ENCODE data around the gene NSMCE4A. TPM values are rescaled to one million over a fixed set of nuclear protein-coding genes. Genes with fewer than 3 reads are reported as not detected.

The NSMCE4A gene
- total and polyA plus RNA-seq, 2 of the 4 experiments (the other 2 are of a cell fraction) = 13.4 to 33.2 TPM

GRCh38 chr10:122022276-122022675 lies 47.3 kb upstream of the NSMCE4A start:
- WGBS, 2 experiments (ENCODE audit: extremely low coverage in 2 of 2, insufficient read length in 1 of 2) = no CpG with 5 or more reads among the region's 4 CpGs
- no peak overlapping the region for H2BK120ac ChIP-seq (ENCODE audit: low read depth, low read length)
- H3K9me1 ChIP-seq (ENCODE audit: insufficient read depth, low read length) = no peaks in the 10 kb centered on the region
- H4K20me1 ChIP-seq (ENCODE audit: insufficient read depth, low read length) = no peaks in the 10 kb centered on the region
- intact Hi-C loops (cut with micrococcal nuclease) (no loop called here), in situ Hi-C loops (cut with MboI; ENCODE audit: low sequenced_read_pairs) (no loop called here), dilution Hi-C loops (cut with HindIII; ENCODE audit: low sequenced_read_pairs, unreplicated experiment) (no loop called here)
- H3K27ac ChIP-seq (ENCODE audit: insufficient read depth, low read length) = no peak overlapping the region
- H3K4me2 ChIP-seq (ENCODE audit: low read depth, low read length) = no peak overlapping the region
- H3K4me3 ChIP-seq (ENCODE audit: insufficient read depth, low read depth, low read length) = no peak overlapping the region
- no peak overlapping the region for H2BK5ac ChIP-seq (ENCODE audit: low read depth, low read length, poor library complexity, severe bottlenecking)
- no peak overlapping the region for H3K56ac ChIP-seq (ENCODE audit: extremely low read depth, insufficient read depth, low read length)
- H2BK15ac ChIP-seq (ENCODE audit: low read depth, low read length) = no peak overlapping the region
- DNase-seq (no peak), ATAC-seq (ENCODE audit: low read depth) (no peak)
- H3K4ac ChIP-seq (ENCODE audit: low read depth, low read length) = no peak overlapping the region
- H2AK9ac ChIP-seq (replicated peaks; ENCODE audit: low read depth, low read length, poor library complexity) = no peak overlapping the region
- no peaks in the 10 kb centered on the region for H3K79me1 ChIP-seq (ENCODE audit: low read depth in 1 of 2, low read length in 2 of 2)
- H4K5ac ChIP-seq (ENCODE audit: low read depth, low read length) = no peak overlapping the region
- no peak overlapping the region for H3K23ac ChIP-seq (ENCODE audit: low read depth, low read length)
- TF ChIP-seq NFE2L2 (IDR thresholded peaks at IDR 0.05; ENCODE audit: low read depth, low read length) (no peak), ELK1 (IDR thresholded peaks at IDR 0.05; ENCODE audit: borderline replicate concordance, low read depth, low read length) (no peak), SMC3 (IDR thresholded peaks at IDR 0.05; ENCODE audit: low read depth, low read length) (no peak), MXI1 (IDR thresholded peaks at IDR 0.05; ENCODE audit: borderline replicate concordance, low read depth, low read length) (no peak), MAFK (IDR thresholded peaks at IDR 0.05; ENCODE audit: low read depth, low read length) (no peak), POLR2A (IDR thresholded peaks at IDR 0.05; ENCODE audit: low read depth, low read length) (no peak), RAD21 (IDR thresholded peaks at IDR 0.05; ENCODE audit: low read length) (no peak), RFX5 (IDR thresholded peaks at IDR 0.05; ENCODE audit: low read depth, low read length) (no peak), FOS (IDR thresholded peaks at IDR 0.05; ENCODE audit: low read depth, low read length) (no peak), CEBPB (IDR thresholded peaks at IDR 0.05; ENCODE audit: low read depth, low read length) (no peak), RCOR1 (IDR thresholded peaks at IDR 0.05; ENCODE audit: insufficient replicate concordance, low read length) (no peak), CHD1 (IDR thresholded peaks at IDR 0.05; ENCODE audit: low read depth, low read length) (no peak), MAZ (IDR thresholded peaks at IDR 0.05; ENCODE audit: borderline replicate concordance, low read depth, low read length) (no peak), BHLHE40 (IDR thresholded peaks at IDR 0.05; ENCODE audit: low read depth, low read length) (no peak), CTCF (conservative IDR thresholded peaks at IDR 0.05; ENCODE audit: low read depth, low read length) (no peak)
- H3K18ac ChIP-seq (ENCODE audit: low read depth, low read length) = no peak overlapping the region
- no peaks in the 10 kb centered on the region for H3K4me1 ChIP-seq (ENCODE audit: control insufficient read depth, insufficient read depth, low read length)
- H2BK20ac ChIP-seq (ENCODE audit: low read depth, low read length) = no peak overlapping the region
- no peak overlapping the region for H4K8ac ChIP-seq (ENCODE audit: low read depth in 2 of 2, low read length in 2 of 2)
- no peak overlapping the region for H2AFZ ChIP-seq (replicated peaks; ENCODE audit: low read length, poor library complexity)
- H3K9me3 ChIP-seq (ENCODE audit: control insufficient read depth, insufficient read depth, low read length) = no peaks in the 10 kb centered on the region
- CTCF ChIA-PET = no interaction called here
- H3K36me3 ChIP-seq (ENCODE audit: control insufficient read depth, insufficient read depth, low read length) = no peaks in the 10 kb centered on the region
- no peak overlapping the region for H3K9ac ChIP-seq (ENCODE audit: low read depth, low read length)
- no peak overlapping the region for H2AK5ac ChIP-seq (ENCODE audit: low read depth, low read length)
- H3K27me3 ChIP-seq (ENCODE audit: control insufficient read depth, insufficient read depth, low read length) = peaks cover 19% of the 10 kb centered on the region
- no TSS peak for BruUV-seq (replicated peaks)
- POLR2A ChIA-PET (ENCODE audit: unreplicated experiment) = no interaction called here
- H3K14ac ChIP-seq (replicated peaks; ENCODE audit: low read depth, low read length) = no peak overlapping the region
- no peak overlapping the region for H4K91ac ChIP-seq (ENCODE audit: insufficient read depth, low read depth, low read length)

Data from IMR-90 (cell line).